ENCODE data around the gene LIAS.

DNA sequence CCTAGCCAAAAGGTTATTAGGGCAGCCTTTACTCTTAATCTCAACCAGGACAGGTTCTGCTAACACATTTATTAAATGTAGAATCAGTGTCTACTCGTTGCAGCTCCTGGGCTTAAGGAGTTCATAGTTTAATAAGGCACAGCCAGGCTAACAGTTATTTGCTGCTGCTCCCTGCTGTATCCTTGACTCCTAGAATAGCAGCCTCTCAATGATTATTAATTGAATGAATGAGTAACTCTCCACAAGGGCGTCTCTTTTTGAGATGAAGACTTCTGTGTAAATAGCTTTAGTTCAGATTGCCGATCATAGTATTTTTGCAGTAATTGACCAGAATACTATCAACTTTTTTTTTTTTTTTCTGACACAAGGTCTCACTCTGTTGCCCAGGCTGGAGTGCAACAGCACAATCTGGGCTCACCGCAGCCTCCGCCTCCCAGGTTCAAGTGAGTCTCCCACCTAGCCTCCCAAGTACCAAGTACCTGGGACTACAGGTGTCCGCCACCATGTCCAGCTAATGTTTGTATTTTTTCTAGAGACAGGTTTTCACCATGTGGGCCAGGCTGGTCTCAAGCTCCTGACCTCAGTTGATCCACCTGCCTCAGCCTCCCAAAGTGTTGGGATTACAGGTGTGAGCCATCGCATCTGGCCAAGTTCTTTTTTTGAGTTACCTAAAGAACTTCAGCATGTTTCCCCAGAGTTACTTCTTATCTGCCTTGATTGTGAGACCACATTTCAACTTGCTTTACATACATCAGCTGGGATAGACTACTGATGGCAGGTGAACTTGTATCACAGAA, 65.5 kb downstream of the LIAS start:
- TF ChIP-seq, protein P1, sequence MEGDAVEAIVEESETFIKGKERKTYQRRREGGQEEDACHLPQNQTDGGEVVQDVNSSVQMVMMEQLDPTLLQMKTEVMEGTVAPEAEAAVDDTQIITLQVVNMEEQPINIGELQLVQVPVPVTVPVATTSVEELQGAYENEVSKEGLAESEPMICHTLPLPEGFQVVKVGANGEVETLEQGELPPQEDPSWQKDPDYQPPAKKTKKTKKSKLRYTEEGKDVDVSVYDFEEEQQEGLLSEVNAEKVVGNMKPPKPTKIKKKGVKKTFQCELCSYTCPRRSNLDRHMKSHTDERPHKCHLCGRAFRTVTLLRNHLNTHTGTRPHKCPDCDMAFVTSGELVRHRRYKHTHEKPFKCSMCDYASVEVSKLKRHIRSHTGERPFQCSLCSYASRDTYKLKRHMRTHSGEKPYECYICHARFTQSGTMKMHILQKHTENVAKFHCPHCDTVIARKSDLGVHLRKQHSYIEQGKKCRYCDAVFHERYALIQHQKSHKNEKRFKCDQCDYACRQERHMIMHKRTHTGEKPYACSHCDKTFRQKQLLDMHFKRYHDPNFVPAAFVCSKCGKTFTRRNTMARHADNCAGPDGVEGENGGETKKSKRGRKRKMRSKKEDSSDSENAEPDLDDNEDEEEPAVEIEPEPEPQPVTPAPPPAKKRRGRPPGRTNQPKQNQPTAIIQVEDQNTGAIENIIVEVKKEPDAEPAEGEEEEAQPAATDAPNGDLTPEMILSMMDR (conservative IDR thresholded peaks at IDR 0.05; ENCODE audit: low read length) = no peak
- no peak for TF ChIP-seq EZH2phosphoT487 (IDR thresholded peaks at IDR 0.05; ENCODE audit: borderline replicate concordance)
